Astrocyte (in vitro differentiated cells and primary cell): Measurements from ENCODE around the gene VPS13D. TPM values are rescaled to one million over a fixed set of nuclear protein-coding genes. Genes with fewer than 3 reads are reported as not detected.

Experiments
- DNase-seq: peaks from one replicate; pipeline ENCODE4 v3.0.0-alpha.2; 2010; ENCODE audit warnings: low read depth
- FAIRE-seq: peaks from 2 replicates; lab custom pipeline; 2011; peaks lifted over from hg19 to GRCh38; lab: Jason Lieb, UNC
- H2AFZ ChIP-seq: 2 replicates; pipeline ENCODE4 v1.6.0; 2012; ENCODE audit warnings: low read depth, low read length, inconsistent platforms
- H3K27ac ChIP-seq: 2 replicates; pipeline ENCODE4 v1.5.1; 2011; ENCODE audit warnings: low read depth, low read length, inconsistent platforms
- H3K27me3 ChIP-seq: 2 replicates; pipeline ENCODE4 v1.6.0; 2011; ENCODE audit warnings: low read length, inconsistent platforms; ENCODE audit not compliant: insufficient read depth
- H3K36me3 ChIP-seq: 2 replicates; pipeline ENCODE4 v1.5.1; 2011; ENCODE audit warnings: low read length, inconsistent platforms; ENCODE audit not compliant: insufficient read depth
- H3K4me1 ChIP-seq: 2 replicates; pipeline ENCODE4 v1.5.1; 2011; ENCODE audit warnings: low read length, inconsistent platforms; ENCODE audit not compliant: insufficient read depth
- H3K4me2 ChIP-seq: 2 replicates; pipeline ENCODE4 v1.6.0; 2012; ENCODE audit warnings: low read length, inconsistent platforms
- H3K4me3 ChIP-seq: 2 replicates; pipeline ENCODE4 v1.5.1; 2011; ENCODE audit warnings: low read depth, mild to moderate bottlenecking, low read length, inconsistent platforms; ENCODE audit not compliant: insufficient read depth
- H3K79me2 ChIP-seq: 2 replicates; pipeline ENCODE4 v1.6.0; 2012; ENCODE audit warnings: mild to moderate bottlenecking, low read length, inconsistent platforms; ENCODE audit not compliant: insufficient read depth
- H3K9ac ChIP-seq: 2 replicates; pipeline ENCODE4 v1.6.0; 2012; ENCODE audit warnings: mild to moderate bottlenecking, low read length, inconsistent platforms
- H3K9me3 ChIP-seq: 2 replicates; pipeline ENCODE4 v1.5.1; 2012; ENCODE audit warnings: low read depth, mild to moderate bottlenecking, low read length, inconsistent platforms; ENCODE audit not compliant: insufficient read depth
- H4K20me1 ChIP-seq: 2 replicates; pipeline ENCODE4 v1.6.0; 2012; ENCODE audit warnings: low read length, inconsistent platforms; ENCODE audit not compliant: insufficient read depth
- H3K27ac Mint-ChIP-seq: one replicate; pipeline ENCODE4 v1.8.0; 2021; ENCODE audit warnings: mild to moderate bottlenecking, mixed read lengths; ENCODE audit not compliant: unreplicated experiment
- H3K27me3 Mint-ChIP-seq: one replicate; pipeline ENCODE4 v1.8.0; 2021; ENCODE audit warnings: low read depth, mixed read lengths; ENCODE audit not compliant: unreplicated experiment
- H3K36me3 Mint-ChIP-seq: one replicate; pipeline ENCODE4 v1.8.0; 2021; ENCODE audit warnings: low read depth, mixed read lengths; ENCODE audit not compliant: unreplicated experiment
- H3K4me1 Mint-ChIP-seq: one replicate; pipeline ENCODE4 v1.8.0; 2021; ENCODE audit warnings: low read depth, mixed read lengths; ENCODE audit not compliant: unreplicated experiment
- H3K4me3 Mint-ChIP-seq: one replicate; pipeline ENCODE4 v1.8.0; 2021; ENCODE audit warnings: mild to moderate bottlenecking, moderate library complexity, mixed read lengths; ENCODE audit not compliant: unreplicated experiment
- H3K9me3 Mint-ChIP-seq: one replicate; pipeline ENCODE4 v1.8.0; 2021; ENCODE audit warnings: mild to moderate bottlenecking, mixed read lengths; ENCODE audit not compliant: unreplicated experiment
- EZH2 ChIP-seq: IDR thresholded peaks from 2 replicates; pipeline ENCODE4 v1.6.1; 2012; ENCODE audit warnings: mild to moderate bottlenecking, low read length, inconsistent platforms; ENCODE audit not compliant: insufficient read depth
- total RNA-seq: library from RNA; stranded (reverse); gene quantifications from 2 replicates; pipeline ENCODE4 v1.2.1, GENCODE V29; 2021
- TF ChIP-seq, protein P1 (sequence below): IDR thresholded peaks from 2 replicates; pipeline ENCODE4 v1.5.1; 2011; ENCODE audit warnings: low read depth, mild to moderate bottlenecking, inconsistent platforms, low read length, moderate library complexity; ENCODE audit not compliant: insufficient read depth

Gene VPS13D
- total RNA-seq, 1 donor from 2014 or later, result 25.9 TPM

DNA sequence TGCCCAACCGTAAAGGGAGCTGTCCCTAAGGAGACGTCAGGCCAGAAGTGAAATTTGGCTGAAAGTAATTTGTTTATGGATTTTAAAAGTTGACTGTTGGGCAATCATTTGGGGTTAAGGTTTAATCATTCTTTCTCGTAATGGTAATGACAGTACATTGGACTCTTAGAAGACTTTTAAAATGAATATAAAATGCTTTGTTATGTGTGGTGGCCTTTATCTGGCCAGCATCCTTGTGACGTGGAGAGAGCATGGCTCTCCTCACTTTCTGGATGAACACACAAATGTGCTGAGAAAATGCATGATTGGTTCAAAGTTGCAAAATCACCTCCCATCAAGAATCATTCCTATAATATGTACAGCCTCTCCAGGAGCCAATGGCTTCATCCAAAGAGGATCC is 227.9 kb downstream of the VPS13D start:
- no peaks in the 10 kb centered on the region for H3K27me3 Mint-ChIP-seq
- H3K4me2 ChIP-seq, result no peak overlapping the region
- FAIRE-seq, result no peak

GRCh38 chr1:12458571-12458970 is 228.7 kb downstream of the VPS13D start:
- Histone ChIP-seq H3K36me3 (no peaks in the 10 kb centered on the region), H2AFZ (no peak overlapping the region), H3K27me3 (no peaks in the 10 kb centered on the region), H3K79me2 (no peaks in the 10 kb centered on the region), H3K27ac (no peak overlapping the region), H3K4me1 (peaks cover 48% of the 10 kb centered on the region), H3K4me2 (no peak overlapping the region), H3K9me3 (no peaks in the 10 kb centered on the region), H3K4me3 (no peak overlapping the region), H3K9ac (no peak overlapping the region), H4K20me1 (no peaks in the 10 kb centered on the region)
- Mint-ChIP-seq H3K9me3 (no peaks in the 10 kb centered on the region), H3K36me3 (peaks cover 14% of the 10 kb centered on the region), H3K27me3 (no peaks in the 10 kb centered on the region), H3K4me3 (no peak overlapping the region), H3K27ac (no peak overlapping the region), H3K4me1 (peaks cover 36% of the 10 kb centered on the region)
- FAIRE-seq, result no peak
- TF ChIP-seq, protein P1, sequence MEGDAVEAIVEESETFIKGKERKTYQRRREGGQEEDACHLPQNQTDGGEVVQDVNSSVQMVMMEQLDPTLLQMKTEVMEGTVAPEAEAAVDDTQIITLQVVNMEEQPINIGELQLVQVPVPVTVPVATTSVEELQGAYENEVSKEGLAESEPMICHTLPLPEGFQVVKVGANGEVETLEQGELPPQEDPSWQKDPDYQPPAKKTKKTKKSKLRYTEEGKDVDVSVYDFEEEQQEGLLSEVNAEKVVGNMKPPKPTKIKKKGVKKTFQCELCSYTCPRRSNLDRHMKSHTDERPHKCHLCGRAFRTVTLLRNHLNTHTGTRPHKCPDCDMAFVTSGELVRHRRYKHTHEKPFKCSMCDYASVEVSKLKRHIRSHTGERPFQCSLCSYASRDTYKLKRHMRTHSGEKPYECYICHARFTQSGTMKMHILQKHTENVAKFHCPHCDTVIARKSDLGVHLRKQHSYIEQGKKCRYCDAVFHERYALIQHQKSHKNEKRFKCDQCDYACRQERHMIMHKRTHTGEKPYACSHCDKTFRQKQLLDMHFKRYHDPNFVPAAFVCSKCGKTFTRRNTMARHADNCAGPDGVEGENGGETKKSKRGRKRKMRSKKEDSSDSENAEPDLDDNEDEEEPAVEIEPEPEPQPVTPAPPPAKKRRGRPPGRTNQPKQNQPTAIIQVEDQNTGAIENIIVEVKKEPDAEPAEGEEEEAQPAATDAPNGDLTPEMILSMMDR, result no peak
- no peak for TF ChIP-seq EZH2
- DNase-seq, result no peak

More for the DNA sequence above, 227.9 kb downstream of the VPS13D start:
- no peak for TF ChIP-seq EZH2
- TF ChIP-seq, protein P1, result no peak
- no peaks in the 10 kb centered on the region for H3K9me3 Mint-ChIP-seq
- no peak overlapping the region for H3K4me3 ChIP-seq
- H2AFZ ChIP-seq, result no peak overlapping the region
- no peaks in the 10 kb centered on the region for H3K9me3 ChIP-seq
- peaks cover 36% of the 10 kb centered on the region for H3K4me1 Mint-ChIP-seq
- H3K36me3 Mint-ChIP-seq, result peaks cover 11% of the 10 kb centered on the region
- H3K27ac ChIP-seq, result no peak overlapping the region
- peak; percentile 52 for DNase-seq
- H3K9ac ChIP-seq, result no peak overlapping the region
- H3K27ac Mint-ChIP-seq, result no peak overlapping the region
- peaks cover 48% of the 10 kb centered on the region for H3K4me1 ChIP-seq
- H3K79me2 ChIP-seq, result no peaks in the 10 kb centered on the region
- H4K20me1 ChIP-seq, result no peaks in the 10 kb centered on the region
- no peaks in the 10 kb centered on the region for H3K27me3 ChIP-seq
- no peaks in the 10 kb centered on the region for H3K36me3 ChIP-seq
- H3K4me3 Mint-ChIP-seq, result no peak overlapping the region

GRCh38 chr1:12460121-12460520 is 230.3 kb downstream of the VPS13D start:
- no peaks in the 10 kb centered on the region for H3K9me3 Mint-ChIP-seq
- no peak overlapping the region for H3K4me3 Mint-ChIP-seq
- peaks cover 14% of the 10 kb centered on the region for H3K36me3 Mint-ChIP-seq
- H3K9ac ChIP-seq, result no peak overlapping the region
- no peaks in the 10 kb centered on the region for H3K36me3 ChIP-seq
- H3K4me1 Mint-ChIP-seq, result peaks cover 30% of the 10 kb centered on the region
- no peak overlapping the region for H3K4me3 ChIP-seq
- TF ChIP-seq, protein P1, result no peak
- TF ChIP-seq EZH2, result no peak
- no peak overlapping the region for H2AFZ ChIP-seq
- DNase-seq, result no peak
- no peaks in the 10 kb centered on the region for H3K27me3 ChIP-seq
- H3K79me2 ChIP-seq, result no peaks in the 10 kb centered on the region
- H3K9me3 ChIP-seq, result no peaks in the 10 kb centered on the region
- H4K20me1 ChIP-seq, result no peaks in the 10 kb centered on the region
- FAIRE-seq, result no peak
- H3K27ac Mint-ChIP-seq, result no peak overlapping the region
- no peaks in the 10 kb centered on the region for H3K27me3 Mint-ChIP-seq
- H3K4me1 ChIP-seq, result peaks cover 50% of the 10 kb centered on the region
- no peak overlapping the region for H3K4me2 ChIP-seq
- H3K27ac ChIP-seq, result no peak overlapping the region
